GM10248 (cell line): ENCODE data around the gene MYL9.

ENCODE experiments used
- CTCF ChIA-PET: fragments of 300-600 bp; sonication (Branson Sonifier 250); formaldehyde crosslinking; extraction: SDS; loops from one replicate; lab custom pipeline; 2021; ENCODE audit warnings: antibody characterized with exemption; lab: Yijun Ruan, JAX
- POLR2A ChIA-PET: fragments of 350-650 bp; sonication (Branson Sonifier 250); formaldehyde crosslinking; extraction: SDS; loops from one replicate; lab custom pipeline; 2020; ENCODE audit warnings: antibody characterized with exemption; lab: Yijun Ruan, JAX
- DNase-seq: peaks from one replicate; pipeline ENCODE4 v3.0.0; 2012; ENCODE audit errors: extremely low spot score
- CTCF ChIP-seq: IDR thresholded peaks from 2 replicates; pipeline ENCODE4 v1.5.1; 2012; ENCODE audit warnings: mild to moderate bottlenecking, low read depth; ENCODE audit errors: extremely low read depth, missing control alignments, control extremely low read depth

Gene MYL9

DNA sequence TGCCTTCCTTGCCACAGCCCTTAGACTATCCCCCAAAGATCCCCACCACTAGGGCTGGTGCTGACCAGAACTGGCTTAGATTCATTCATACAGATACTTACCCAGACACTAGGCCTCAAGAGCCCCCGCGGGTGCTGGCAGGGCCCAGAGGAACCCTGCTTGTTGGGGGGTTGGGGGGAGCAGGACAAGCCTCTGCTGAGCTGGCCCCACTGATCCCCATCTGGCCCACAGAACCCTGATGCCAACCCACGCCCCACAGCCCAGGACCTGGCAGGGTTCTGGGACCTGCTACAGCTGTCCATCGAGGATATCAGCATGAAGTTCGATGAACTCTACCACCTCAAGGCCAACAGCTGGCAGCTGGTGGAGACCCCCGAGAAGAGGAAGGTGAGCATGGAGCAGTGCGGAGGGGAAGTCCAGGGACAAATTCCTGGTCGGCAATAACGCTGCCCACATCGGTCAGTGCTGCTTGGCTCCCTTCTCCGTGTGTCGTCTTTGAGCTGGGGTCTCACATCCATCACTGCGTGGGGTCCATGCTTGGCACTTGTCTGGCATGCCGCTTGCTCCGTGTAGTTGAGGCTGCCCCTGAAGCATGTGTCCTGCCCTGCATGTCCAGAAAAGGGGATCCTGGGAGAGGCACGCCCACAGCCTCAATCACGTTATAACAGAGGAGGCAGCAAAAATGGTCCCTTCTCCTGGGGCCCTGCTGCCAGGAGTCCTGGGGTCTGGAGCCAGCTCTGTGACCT, 15.5 kb upstream of the MYL9 start:
- ChIA-PET CTCF (no interaction called here), POLR2A (no interaction called here)
- DNase-seq = no peak
- no peak for TF ChIP-seq CTCF

- CTCF ChIA-PET = interaction anchor here (1.1 kb wide), 1 partner anchor 8 kb away, joined by 3 read pairs; no protein-coding TSS in a partner anchor
- POLR2A ChIA-PET = no interaction called here
- no peak for TF ChIP-seq CTCF
- DNase-seq = no peak
Observed at GRCh38 chr20:36526521-36527011, 14.8 kb upstream of the MYL9 start.

DNA sequence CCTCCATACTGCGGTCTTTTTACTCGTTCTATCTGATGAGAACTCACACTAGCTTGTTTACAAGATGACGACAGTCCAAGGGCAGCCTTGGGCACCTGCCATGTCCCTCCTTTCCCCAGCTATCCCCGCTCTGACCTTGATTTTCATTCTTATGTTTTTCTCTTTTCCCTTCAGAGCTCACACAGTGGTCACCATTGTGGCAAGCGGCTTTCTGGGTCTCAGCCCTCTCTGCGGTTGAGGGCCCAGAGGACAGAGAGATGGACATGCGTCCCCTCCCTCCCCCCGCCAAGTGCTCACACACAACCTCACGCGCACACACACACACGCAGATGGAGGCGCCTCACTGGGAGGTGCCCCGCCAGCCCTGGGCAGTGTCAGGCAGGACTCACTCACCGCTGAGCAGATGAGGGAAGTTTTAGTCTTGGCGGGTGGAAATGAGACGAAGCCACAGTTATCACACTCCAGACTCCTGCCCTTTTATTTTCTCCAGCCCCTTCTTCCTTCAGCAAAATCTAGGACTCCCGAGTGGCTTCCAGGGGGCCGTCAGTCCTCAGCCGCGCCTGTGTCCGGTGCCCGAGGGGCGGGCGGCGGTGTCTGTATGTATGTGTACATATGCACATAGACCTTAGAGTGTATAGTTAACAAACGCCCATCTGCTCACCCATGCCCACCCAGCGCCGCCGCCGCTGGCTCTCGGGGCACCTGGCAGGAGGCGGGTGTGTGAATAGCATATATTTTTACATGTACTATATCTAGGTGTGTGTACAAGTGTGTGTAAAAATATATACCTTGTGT, 13.8 kb upstream of the MYL9 start:
- no peak for TF ChIP-seq CTCF
- no peak for DNase-seq
- ChIA-PET POLR2A (no interaction called here), CTCF (interaction anchor here (1.1 kb wide), 1 partner anchor 9 kb away, joined by 3 read pairs; no protein-coding TSS in a partner anchor)

GRCh38 chr20:36528176-36528874, 13.0 kb upstream of the MYL9 start:
- POLR2A ChIA-PET = no interaction called here
- no peak for TF ChIP-seq CTCF
- CTCF ChIA-PET = interaction anchor here (0.9 kb wide), 1 partner anchor 12 kb away, joined by 3 read pairs; no protein-coding TSS in a partner anchor
- no peak for DNase-seq

- POLR2A ChIA-PET = no interaction called here
- TF ChIP-seq CTCF = no peak
- CTCF ChIA-PET = interaction anchor here (0.9 kb wide), 1 partner anchor 11 kb away, joined by 3 read pairs; no protein-coding TSS in a partner anchor
- no peak for DNase-seq
Observed at GRCh38 chr20:36528875-36529417, 12.4 kb upstream of the MYL9 start.

DNA sequence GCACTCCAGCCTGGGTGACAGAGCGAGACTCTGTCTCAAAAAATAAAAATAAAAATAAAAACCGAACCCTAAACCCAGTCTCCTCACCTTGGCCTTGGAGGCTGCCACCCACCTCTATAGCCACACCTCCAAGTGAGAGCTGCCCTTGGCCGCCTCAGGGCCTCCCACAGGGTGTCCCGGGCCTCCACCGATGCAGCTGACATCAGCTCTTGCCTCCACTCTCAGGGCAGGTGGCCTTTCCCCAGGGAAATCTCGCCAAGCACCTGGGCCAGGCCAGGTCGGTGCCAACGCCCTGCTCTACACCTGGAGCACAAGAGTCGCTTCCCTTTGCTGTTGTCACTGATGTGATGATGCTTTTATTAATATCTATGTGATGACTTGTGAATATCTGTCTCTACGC, 8.9 kb upstream of the MYL9 start:
- CTCF ChIA-PET = interaction anchor here (1.3 kb wide), 1 partner anchor 14 kb away, joined by 4 read pairs; no protein-coding TSS in a partner anchor
- POLR2A ChIA-PET = no interaction called here

More for the DNA sequence above, 8.9 kb upstream of the MYL9 start:
- no peak for DNase-seq
- TF ChIP-seq CTCF = no peak
